Measurements from ENCODE around the gene MAML2.

The MAML2 gene

DNA sequence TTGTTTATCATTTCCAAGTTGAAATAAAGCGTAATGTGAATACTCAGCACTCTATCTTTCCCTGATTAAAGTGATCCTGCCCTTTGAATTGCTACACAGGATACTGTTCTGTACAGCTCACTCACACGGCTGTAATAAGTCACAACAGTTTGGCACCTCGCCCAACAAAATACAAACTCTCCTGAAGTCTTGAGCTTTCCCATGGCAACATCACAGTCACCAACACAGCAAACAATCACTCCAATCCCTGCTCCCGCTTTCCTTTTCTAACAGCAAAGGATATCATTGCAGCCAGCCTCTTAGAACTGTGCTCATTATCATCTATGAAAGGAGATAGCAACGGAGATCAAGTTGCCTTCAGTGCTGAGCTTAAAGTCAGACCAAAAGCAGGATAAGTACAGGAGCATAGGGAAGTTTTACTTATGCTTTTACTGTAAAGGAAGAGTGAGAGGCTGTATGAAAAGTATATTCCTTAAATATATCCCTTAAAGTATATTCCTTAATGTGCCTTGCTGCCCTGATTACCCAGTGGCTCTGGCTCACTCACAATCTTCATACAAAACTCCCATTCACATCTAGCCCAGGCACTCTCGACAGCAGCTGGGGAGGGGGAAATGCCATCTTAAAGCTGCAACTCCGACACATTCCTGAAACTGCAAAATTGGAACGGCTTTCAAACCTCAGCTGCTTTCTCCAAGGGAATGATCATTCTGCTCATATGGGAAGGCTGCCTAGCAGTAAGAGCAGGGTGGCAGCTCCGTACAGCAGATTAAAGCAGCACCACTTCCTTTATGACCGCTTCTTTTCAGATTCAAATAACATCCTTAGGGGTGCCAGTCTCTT lies 35.8 kb downstream of the MAML2 start:
- peak; percentile 99 for DNase-seq (ENCODE audit: low read depth)
- TF ChIP-seq, protein P1, sequence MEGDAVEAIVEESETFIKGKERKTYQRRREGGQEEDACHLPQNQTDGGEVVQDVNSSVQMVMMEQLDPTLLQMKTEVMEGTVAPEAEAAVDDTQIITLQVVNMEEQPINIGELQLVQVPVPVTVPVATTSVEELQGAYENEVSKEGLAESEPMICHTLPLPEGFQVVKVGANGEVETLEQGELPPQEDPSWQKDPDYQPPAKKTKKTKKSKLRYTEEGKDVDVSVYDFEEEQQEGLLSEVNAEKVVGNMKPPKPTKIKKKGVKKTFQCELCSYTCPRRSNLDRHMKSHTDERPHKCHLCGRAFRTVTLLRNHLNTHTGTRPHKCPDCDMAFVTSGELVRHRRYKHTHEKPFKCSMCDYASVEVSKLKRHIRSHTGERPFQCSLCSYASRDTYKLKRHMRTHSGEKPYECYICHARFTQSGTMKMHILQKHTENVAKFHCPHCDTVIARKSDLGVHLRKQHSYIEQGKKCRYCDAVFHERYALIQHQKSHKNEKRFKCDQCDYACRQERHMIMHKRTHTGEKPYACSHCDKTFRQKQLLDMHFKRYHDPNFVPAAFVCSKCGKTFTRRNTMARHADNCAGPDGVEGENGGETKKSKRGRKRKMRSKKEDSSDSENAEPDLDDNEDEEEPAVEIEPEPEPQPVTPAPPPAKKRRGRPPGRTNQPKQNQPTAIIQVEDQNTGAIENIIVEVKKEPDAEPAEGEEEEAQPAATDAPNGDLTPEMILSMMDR (IDR thresholded peaks at IDR 0.05; ENCODE audit: insufficient read depth, low read depth, low read length, missing control alignments): no peak
- H3K4me3 ChIP-seq (ENCODE audit: low read length): peak overlapping the region; percentile 11

DNA sequence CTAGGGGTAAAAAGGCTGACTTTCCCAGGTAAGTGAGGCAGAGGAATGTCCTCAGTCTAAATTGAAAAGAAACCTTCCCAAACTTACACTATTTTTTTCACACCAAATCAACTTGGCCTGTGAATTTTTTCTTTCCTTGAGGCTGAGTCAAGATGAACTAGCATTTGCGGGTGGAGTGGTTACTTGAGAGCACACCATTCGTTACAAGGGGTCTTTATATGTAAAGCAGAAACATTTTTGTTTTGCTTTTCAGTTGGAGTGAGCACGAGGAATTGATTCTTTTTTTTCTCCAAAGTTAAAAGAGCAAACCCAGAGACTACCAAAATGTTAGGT lies 36.4 kb downstream of the MAML2 start:
- DNase-seq (ENCODE audit: low read depth): no peak
- H3K4me3 ChIP-seq (ENCODE audit: low read length): peak overlapping the region; percentile 11
- TF ChIP-seq, protein P1 (IDR thresholded peaks at IDR 0.05; ENCODE audit: insufficient read depth, low read depth, low read length, missing control alignments): no peak

DNA sequence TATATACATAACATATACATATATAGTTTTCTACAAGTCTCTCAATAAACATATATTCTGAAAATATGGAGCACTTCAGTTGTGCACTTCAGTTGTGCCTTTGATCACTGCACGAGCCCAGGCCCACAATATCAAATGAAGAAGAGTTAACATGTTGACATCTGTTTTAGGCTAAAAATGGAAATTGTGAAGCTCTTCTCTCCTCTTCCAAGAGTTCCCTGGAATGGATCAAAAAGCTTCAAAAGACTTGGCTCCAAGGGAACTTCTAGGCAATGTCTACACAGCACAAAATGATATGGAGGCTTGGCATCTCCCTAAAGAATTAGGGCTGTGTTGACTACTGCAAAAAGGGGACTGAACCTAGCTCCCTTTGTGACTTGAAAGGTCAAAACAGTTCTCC lies 36.9 kb downstream of the MAML2 start:
- H3K4me3 ChIP-seq (ENCODE audit: low read length): no peak overlapping the region
- TF ChIP-seq, protein P1 (IDR thresholded peaks at IDR 0.05; ENCODE audit: insufficient read depth, low read depth, low read length, missing control alignments): no peak
- DNase-seq (ENCODE audit: low read depth): no peak

DNA sequence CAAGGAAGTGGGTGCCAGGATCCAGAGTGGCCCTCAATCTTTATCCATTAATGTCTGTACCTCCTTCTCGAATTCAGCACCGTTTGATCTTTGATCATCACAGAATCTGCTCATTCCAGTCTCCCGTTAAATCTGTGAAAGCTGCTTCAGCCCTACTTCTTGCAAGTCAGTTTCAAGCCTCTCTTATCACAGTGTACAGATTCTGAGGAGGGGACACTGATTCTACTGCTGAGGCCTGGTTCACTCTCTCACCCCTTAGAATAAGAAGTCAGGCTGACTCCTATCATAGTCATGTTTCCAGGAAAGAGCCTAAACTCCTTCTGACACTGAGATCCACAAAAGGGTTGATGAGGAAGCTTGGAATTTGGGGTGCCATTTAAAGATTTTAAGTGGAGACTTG lies 39.0 kb downstream of the MAML2 start:
- TF ChIP-seq, protein P1 (IDR thresholded peaks at IDR 0.05; ENCODE audit: insufficient read depth, low read depth, low read length, missing control alignments): no peak
- no peak overlapping the region for H3K4me3 ChIP-seq (ENCODE audit: low read length)
- no peak for DNase-seq (ENCODE audit: low read depth)

DNA sequence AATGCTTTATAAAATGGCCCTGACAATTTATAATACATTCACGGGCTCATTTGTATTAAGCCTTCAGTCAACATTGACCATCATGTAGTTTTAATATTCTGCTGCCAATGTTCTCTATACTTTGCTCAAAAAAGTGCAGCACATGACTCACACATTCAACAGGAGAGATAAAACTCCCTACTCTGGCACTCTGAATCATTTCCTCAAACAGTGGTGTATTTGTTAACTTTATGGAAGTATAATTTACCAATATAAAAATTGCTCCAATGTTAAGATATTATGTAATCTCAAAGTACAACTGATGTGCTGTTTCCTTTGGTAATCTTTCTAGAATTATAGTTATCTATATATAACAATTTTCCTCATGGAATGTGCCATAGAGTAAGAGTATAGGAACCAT lies 39.9 kb downstream of the MAML2 start:
- peak; percentile 83 for DNase-seq (ENCODE audit: low read depth)
- no peak overlapping the region for H3K4me3 ChIP-seq (ENCODE audit: low read length)
- TF ChIP-seq, protein P1 (IDR thresholded peaks at IDR 0.05; ENCODE audit: insufficient read depth, low read depth, low read length, missing control alignments): no peak

DNA sequence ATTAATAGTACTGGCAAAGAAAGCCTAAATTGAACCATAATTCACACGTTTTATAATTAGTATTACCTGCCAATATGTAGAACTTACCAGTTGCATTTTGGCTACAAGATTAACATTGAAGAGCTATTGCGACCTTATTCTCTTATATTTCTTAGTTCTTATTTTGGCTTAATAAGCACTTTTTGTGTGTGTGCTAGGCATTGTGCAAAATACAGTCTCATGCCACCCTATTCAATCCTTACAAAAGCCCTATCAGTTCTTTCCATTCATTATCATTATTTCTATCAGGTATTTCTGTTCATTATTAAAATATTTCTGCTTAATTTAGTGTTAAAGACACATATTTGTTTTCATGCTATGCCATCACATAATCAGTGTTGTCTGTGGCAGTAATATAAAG lies 41.2 kb downstream of the MAML2 start:
- no peak for DNase-seq (ENCODE audit: low read depth)
- TF ChIP-seq, protein P1 (IDR thresholded peaks at IDR 0.05; ENCODE audit: insufficient read depth, low read depth, low read length, missing control alignments): no peak
- H3K4me3 ChIP-seq (ENCODE audit: low read length): no peak overlapping the region
